Measurements from ENCODE around the gene HDAC9. TPM values are rescaled to one million over a fixed set of nuclear protein-coding genes. Genes with fewer than 3 reads are reported as not detected.

Gene HDAC9
- total RNA-seq, 1 experiment from 2014 or later: 4.3 TPM

DNA sequence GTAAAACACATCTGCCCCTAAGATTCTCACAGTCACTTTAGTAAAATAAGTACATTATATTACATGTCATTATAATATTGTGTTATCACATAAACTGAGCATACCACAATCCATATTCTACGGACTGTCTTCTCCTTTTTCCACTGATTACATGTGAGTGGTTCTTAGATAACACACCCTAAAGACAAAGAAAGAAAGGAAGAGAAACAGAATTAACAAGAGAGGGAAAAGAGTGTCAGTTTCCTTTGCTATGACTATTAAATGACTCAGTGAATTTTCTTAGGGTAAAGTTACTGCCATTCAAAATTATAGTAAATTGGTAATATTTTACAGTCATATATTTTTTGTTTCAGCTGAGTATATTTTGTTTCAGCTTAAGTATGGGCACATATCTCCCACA is 353.6 kb downstream of the HDAC9 start (continued):
- TF ChIP-seq, protein P1, sequence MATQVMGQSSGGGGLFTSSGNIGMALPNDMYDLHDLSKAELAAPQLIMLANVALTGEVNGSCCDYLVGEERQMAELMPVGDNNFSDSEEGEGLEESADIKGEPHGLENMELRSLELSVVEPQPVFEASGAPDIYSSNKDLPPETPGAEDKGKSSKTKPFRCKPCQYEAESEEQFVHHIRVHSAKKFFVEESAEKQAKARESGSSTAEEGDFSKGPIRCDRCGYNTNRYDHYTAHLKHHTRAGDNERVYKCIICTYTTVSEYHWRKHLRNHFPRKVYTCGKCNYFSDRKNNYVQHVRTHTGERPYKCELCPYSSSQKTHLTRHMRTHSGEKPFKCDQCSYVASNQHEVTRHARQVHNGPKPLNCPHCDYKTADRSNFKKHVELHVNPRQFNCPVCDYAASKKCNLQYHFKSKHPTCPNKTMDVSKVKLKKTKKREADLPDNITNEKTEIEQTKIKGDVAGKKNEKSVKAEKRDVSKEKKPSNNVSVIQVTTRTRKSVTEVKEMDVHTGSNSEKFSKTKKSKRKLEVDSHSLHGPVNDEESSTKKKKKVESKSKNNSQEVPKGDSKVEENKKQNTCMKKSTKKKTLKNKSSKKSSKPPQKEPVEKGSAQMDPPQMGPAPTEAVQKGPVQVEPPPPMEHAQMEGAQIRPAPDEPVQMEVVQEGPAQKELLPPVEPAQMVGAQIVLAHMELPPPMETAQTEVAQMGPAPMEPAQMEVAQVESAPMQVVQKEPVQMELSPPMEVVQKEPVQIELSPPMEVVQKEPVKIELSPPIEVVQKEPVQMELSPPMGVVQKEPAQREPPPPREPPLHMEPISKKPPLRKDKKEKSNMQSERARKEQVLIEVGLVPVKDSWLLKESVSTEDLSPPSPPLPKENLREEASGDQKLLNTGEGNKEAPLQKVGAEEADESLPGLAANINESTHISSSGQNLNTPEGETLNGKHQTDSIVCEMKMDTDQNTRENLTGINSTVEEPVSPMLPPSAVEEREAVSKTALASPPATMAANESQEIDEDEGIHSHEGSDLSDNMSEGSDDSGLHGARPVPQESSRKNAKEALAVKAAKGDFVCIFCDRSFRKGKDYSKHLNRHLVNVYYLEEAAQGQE (IDR thresholded peaks at IDR 0.05; ENCODE audit: low read depth): no peak
- no peak for TF ChIP-seq CEBPB (IDR thresholded peaks at IDR 0.05; ENCODE audit: low read depth)
- TF ChIP-seq, protein P2, sequence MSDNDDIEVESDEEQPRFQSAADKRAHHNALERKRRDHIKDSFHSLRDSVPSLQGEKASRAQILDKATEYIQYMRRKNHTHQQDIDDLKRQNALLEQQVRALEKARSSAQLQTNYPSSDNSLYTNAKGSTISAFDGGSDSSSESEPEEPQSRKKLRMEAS (IDR thresholded peaks at IDR 0.05): no peak
- no peak for TF ChIP-seq EZH2 (IDR thresholded peaks at IDR 0.05)

DNA sequence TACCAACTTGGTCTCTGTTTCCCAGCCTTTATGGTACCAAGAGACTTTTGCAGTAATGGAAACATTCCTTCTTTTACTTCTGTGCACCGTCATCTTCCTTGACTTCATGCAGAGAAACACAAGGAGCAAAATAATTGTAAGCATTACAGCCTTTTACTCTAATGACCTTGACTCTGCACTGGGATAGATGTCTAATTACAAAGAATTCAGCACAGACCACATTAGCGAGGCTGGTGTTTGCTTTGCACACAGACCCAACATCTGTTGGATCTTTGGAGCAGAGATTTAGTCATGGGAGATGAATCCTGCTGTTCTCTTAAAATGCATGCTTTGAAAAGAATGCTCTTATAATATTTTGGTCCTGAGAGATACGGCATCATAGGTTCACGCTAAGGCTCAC is 360.2 kb downstream of the HDAC9 start:
- no peaks in the 10 kb centered on the region for H3K79me2 ChIP-seq (ENCODE audit: insufficient read depth, low read length)
- H3K9me2 ChIP-seq (ENCODE audit: insufficient read depth): no peaks in the 10 kb centered on the region
- no peaks in the 10 kb centered on the region for H3K36me3 ChIP-seq (ENCODE audit: control insufficient read depth in 1 of 2, insufficient read depth in 2 of 2, low read length in 2 of 2)
- BruUV-seq (replicated peaks): no TSS peak
- intact Hi-C loops (cut with micrococcal nuclease): no loop called here
- H3K4me2 ChIP-seq (ENCODE audit: low read length): no peak overlapping the region
- no peaks in the 10 kb centered on the region for H3K4me1 ChIP-seq (ENCODE audit: control insufficient read depth in 1 of 2, insufficient read depth in 2 of 2, low read length in 2 of 2)
- no peak overlapping the region for H2AFZ ChIP-seq (ENCODE audit: low read depth, low read length, poor library complexity, severe bottlenecking)
- H3K4me3 ChIP-seq (replicated peaks in 1 of 2; ENCODE audit: low read depth in 1 of 2, low read length in 2 of 2): no peak overlapping the region
- DNase-seq (ENCODE audit: low read depth, low spot score): no peak
- ChIA-PET CTCF (no interaction called here), RAD21 (ENCODE audit: low non-redundant PET in 1 of 2, low total read pairs in 2 of 2, uncharacterized antibody in 2 of 2, unreplicated experiment in 2 of 2) (no interaction called here), POLR2A (no interaction called here)
- H3K9ac ChIP-seq (ENCODE audit: low read length): no peak overlapping the region
- no peaks in the 10 kb centered on the region for H4K20me1 ChIP-seq (ENCODE audit: insufficient read depth)
- H3K9me3 ChIP-seq (ENCODE audit: control insufficient read depth in 1 of 2, insufficient read depth in 1 of 2, low read depth in 1 of 2, low read length in 2 of 2): no peaks in the 10 kb centered on the region
- no peak for TF ChIP-seq RAD21 (IDR thresholded peaks at IDR 0.05; ENCODE audit: low read depth)
- TF ChIP-seq FOSL1 (IDR thresholded peaks at IDR 0.05; ENCODE audit: low read depth): no peak
- no peak for TF ChIP-seq ZFX (IDR thresholded peaks at IDR 0.05)
- TF ChIP-seq, protein P1 (IDR thresholded peaks at IDR 0.05; ENCODE audit: low read depth): no peak
- no peak for TF ChIP-seq YY1 (IDR thresholded peaks at IDR 0.05; ENCODE audit: extremely low read depth, insufficient replicate concordance, low read depth, low read length)
- TF ChIP-seq EGR1 (IDR thresholded peaks at IDR 0.05; ENCODE audit: low read depth): no peak
- TF ChIP-seq TCF7L2 (IDR thresholded peaks at IDR 0.05; ENCODE audit: borderline replicate concordance, extremely low read depth, insufficient read depth, insufficient read length): no peak
- no peak for TF ChIP-seq ZNF274 (IDR thresholded peaks at IDR 0.05; ENCODE audit: low read depth, low read length)
- no peak for ATAC-seq
- H3K27ac ChIP-seq (ENCODE audit: low read depth, low read length): no peak overlapping the region
- no peaks in the 10 kb centered on the region for H3K27me3 ChIP-seq (ENCODE audit: insufficient read depth, low read length)
